ENCODE data around the gene TSPAN16.

DNA sequence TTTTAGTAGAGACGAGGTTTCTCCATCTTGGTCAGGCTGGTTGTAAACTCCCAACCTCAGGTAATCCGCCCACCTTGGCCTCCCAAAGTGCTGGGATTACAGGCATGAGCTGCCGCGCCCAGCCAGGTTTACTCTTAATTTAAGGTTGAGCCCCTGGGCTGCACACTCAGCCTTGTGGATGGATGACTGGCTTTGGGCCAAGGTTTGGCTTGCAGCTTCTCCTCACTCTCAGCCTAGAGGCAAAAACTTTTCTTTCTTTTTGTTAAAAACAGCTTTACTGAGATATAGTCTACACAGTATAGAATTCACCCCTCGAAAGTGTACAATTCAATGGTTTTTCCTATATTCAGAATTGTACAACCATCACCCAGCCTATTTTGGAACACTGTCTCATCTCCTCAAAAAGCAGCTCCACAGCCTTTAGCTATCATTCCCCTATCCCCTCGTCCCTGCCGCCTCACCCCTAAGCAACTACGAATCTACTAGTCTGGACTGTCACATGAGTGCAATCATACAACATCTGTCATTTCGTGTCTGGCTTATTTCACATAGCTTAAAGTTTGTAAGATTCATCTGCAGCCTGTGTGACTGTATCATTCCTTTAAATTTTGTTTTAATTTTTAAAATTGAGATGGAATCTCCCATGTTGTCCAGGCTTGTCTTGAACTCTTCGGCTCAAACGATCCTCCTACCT lies 14.5 kb upstream of the TSPAN16 start:
- TF ChIP-seq EZH2 (optimal IDR thresholded peaks at IDR 0.05; ENCODE audit: low read depth, low read length) = no peak
- no peak for TF ChIP-seq CTCF (IDR thresholded peaks at IDR 0.05; ENCODE audit: low read length)

All from MM.1S (cell line).